Activated T-helper 17 cell treated with anti-CD3 and anti-CD28 coated beads, Interleukin-2, amount 50 U/mL, for 72 hours (primary cell): ENCODE data around the gene TPSG1. TPM values are rescaled to one million over a fixed set of nuclear protein-coding genes. Genes with fewer than 3 reads are reported as not detected.
"Not testable (repeated sequence)": the region's sequence is repeated elsewhere in the genome, so short reads cannot be mapped to it uniquely, and the experiment has no call there.

ENCODE experiments used
- ATAC-seq: fragments of 150-1000 bp; cut with Tn5 transposase; replicated peaks from 2 replicates; pipeline ENCODE4 v1.10.0; 2021; ENCODE audit warnings: mild to moderate bottlenecking, moderate library complexity
- H3K27ac Mint-ChIP-seq: one replicate; pipeline ENCODE4 v1.8.0; 2022; ENCODE audit warnings: mixed read lengths
- H3K27me3 Mint-ChIP-seq: one replicate; pipeline ENCODE4 v1.8.0; 2022; ENCODE audit warnings: mixed read lengths
- H3K36me3 Mint-ChIP-seq: one replicate; pipeline ENCODE4 v1.8.0; 2022; ENCODE audit warnings: low read depth, mild to moderate bottlenecking, mixed read lengths
- H3K4me1 Mint-ChIP-seq: one replicate; pipeline ENCODE4 v1.8.0; 2022; ENCODE audit warnings: mixed read lengths
- H3K4me3 Mint-ChIP-seq: one replicate; pipeline ENCODE4 v1.8.0; 2022; ENCODE audit warnings: mild to moderate bottlenecking, mixed read lengths
- H3K9me3 Mint-ChIP-seq: one replicate; pipeline ENCODE4 v1.8.0; 2022; ENCODE audit warnings: mixed read lengths
- total RNA-seq, 2 donors: library from RNA; stranded (reverse); gene quantifications; one replicate each; pipeline ENCODE4 v1.2.3, GENCODE V29; 2022

The TPSG1 gene
- not detected for total RNA-seq

GRCh38 chr16:1225051-1225451 is at the start of gene TPSG1:
TSS of gene TPSG1 (minus strand) at chr16:1225268. CDS start at chr16:1225252, 16 bp downstream.
- no peak for ATAC-seq
- Mint-ChIP-seq H3K27me3 (no peaks in the 10 kb centered on the region), H3K4me3 (no peak within 1 kb of the TSS), H3K9me3 (no peaks in the 10 kb centered on the region), H3K36me3 (no peaks in the 10 kb centered on the region), H3K4me1 (peaks cover 5% of the 10 kb centered on the region), H3K27ac (no peak within 1 kb of the TSS)

GRCh38 chr16:1274767-1275166 is 49.7 kb upstream of the TPSG1 start:
- no peak for ATAC-seq
- Mint-ChIP-seq H3K9me3 (no peaks in the 10 kb centered on the region), H3K36me3 (no peaks in the 10 kb centered on the region), H3K4me3 (no peak overlapping the region), H3K4me1 (no peaks in the 10 kb centered on the region), H3K27ac (no peak overlapping the region), H3K27me3 (peaks cover 20% of the 10 kb centered on the region)

GRCh38 chr16:1273816-1274215 is 48.7 kb upstream of the TPSG1 start:
- no peaks in the 10 kb centered on the region for H3K4me1 Mint-ChIP-seq
- peaks cover 20% of the 10 kb centered on the region for H3K27me3 Mint-ChIP-seq
- no peaks in the 10 kb centered on the region for H3K36me3 Mint-ChIP-seq
- no peak overlapping the region for H3K27ac Mint-ChIP-seq
- no peaks in the 10 kb centered on the region for H3K9me3 Mint-ChIP-seq
- no peak overlapping the region for H3K4me3 Mint-ChIP-seq
- no peak for ATAC-seq

- Mint-ChIP-seq H3K36me3 (no peaks in the 10 kb centered on the region), H3K27ac (no peak overlapping the region), H3K9me3 (no peaks in the 10 kb centered on the region), H3K27me3 (peaks cover 18% of the 10 kb centered on the region), H3K4me1 (no peaks in the 10 kb centered on the region), H3K4me3 (no peak overlapping the region)
- no peak for ATAC-seq
These were observed 47.6 kb upstream of the TPSG1 start for GRCh38 chr16:1272453-1273198.

- ATAC-seq, H3K27ac Mint-ChIP-seq, H3K4me1 Mint-ChIP-seq, H3K36me3 Mint-ChIP-seq, H3K4me3 Mint-ChIP-seq, H3K9me3 Mint-ChIP-seq: not testable (repeated sequence)
- peaks cover 17% of the 10 kb centered on the region for H3K27me3 Mint-ChIP-seq
These were observed 46.8 kb upstream of the TPSG1 start for GRCh38 chr16:1271724-1272413.

- peaks cover 17% of the 10 kb centered on the region for H3K27me3 Mint-ChIP-seq
- H3K4me1 Mint-ChIP-seq, result no peaks in the 10 kb centered on the region
- no peak overlapping the region for H3K27ac Mint-ChIP-seq
- no peak overlapping the region for H3K4me3 Mint-ChIP-seq
- ATAC-seq, result no peak
- no peaks in the 10 kb centered on the region for H3K36me3 Mint-ChIP-seq
- H3K9me3 Mint-ChIP-seq, result no peaks in the 10 kb centered on the region
These were observed 46.3 kb upstream of the TPSG1 start for GRCh38 chr16:1271380-1271723.

GRCh38 chr16:1269418-1269817 is 44.4 kb upstream of the TPSG1 start:
- H3K27ac Mint-ChIP-seq, H3K4me1 Mint-ChIP-seq, H3K36me3 Mint-ChIP-seq, H3K9me3 Mint-ChIP-seq, ATAC-seq, H3K27me3 Mint-ChIP-seq, H3K4me3 Mint-ChIP-seq: not testable (repeated sequence)

GRCh38 chr16:1265826-1266225 is 40.8 kb upstream of the TPSG1 start:
- Mint-ChIP-seq H3K4me1 (peaks cover 4% of the 10 kb centered on the region), H3K27me3 (peaks cover under 1% of the 10 kb centered on the region), H3K36me3 (no peaks in the 10 kb centered on the region), H3K4me3 (no peak overlapping the region), H3K27ac (no peak overlapping the region), H3K9me3 (peaks cover 7% of the 10 kb centered on the region)
- ATAC-seq, result no peak

- peaks cover 4% of the 10 kb centered on the region for H3K4me1 Mint-ChIP-seq
- no peak for ATAC-seq
- H3K27ac Mint-ChIP-seq, result no peak overlapping the region
- peaks cover 7% of the 10 kb centered on the region for H3K27me3 Mint-ChIP-seq
- peaks cover 7% of the 10 kb centered on the region for H3K9me3 Mint-ChIP-seq
- H3K4me3 Mint-ChIP-seq, result no peak overlapping the region
- H3K36me3 Mint-ChIP-seq, result no peaks in the 10 kb centered on the region
These were observed 40.1 kb upstream of the TPSG1 start for GRCh38 chr16:1265090-1265630.

- no peak overlapping the region for H3K4me3 Mint-ChIP-seq
- ATAC-seq, result no peak
These were observed 39.4 kb upstream of the TPSG1 start for GRCh38 chr16:1264345-1265089.

GRCh38 chr16:1263591-1264344 is 38.7 kb upstream of the TPSG1 start:
- H3K27ac Mint-ChIP-seq, result no peak overlapping the region
- H3K27me3 Mint-ChIP-seq, result peaks cover 14% of the 10 kb centered on the region
- peaks cover 4% of the 10 kb centered on the region for H3K4me1 Mint-ChIP-seq
- no peaks in the 10 kb centered on the region for H3K36me3 Mint-ChIP-seq
- peaks cover 7% of the 10 kb centered on the region for H3K9me3 Mint-ChIP-seq
- no peak for ATAC-seq
- H3K4me3 Mint-ChIP-seq, result no peak overlapping the region

More at GRCh38 chr16:1264345-1265089, 39.4 kb upstream of the TPSG1 start:
- Mint-ChIP-seq H3K27me3 (peaks cover 10% of the 10 kb centered on the region), H3K4me1 (peaks cover 4% of the 10 kb centered on the region), H3K36me3 (no peaks in the 10 kb centered on the region), H3K27ac (no peak overlapping the region), H3K9me3 (peaks cover 7% of the 10 kb centered on the region)

- Mint-ChIP-seq H3K27ac (no peak overlapping the region), H3K4me3 (no peak overlapping the region), H3K36me3 (no peaks in the 10 kb centered on the region), H3K27me3 (peaks cover 14% of the 10 kb centered on the region), H3K4me1 (peaks cover 4% of the 10 kb centered on the region), H3K9me3 (peaks cover 7% of the 10 kb centered on the region)
- no peak for ATAC-seq
These were observed 37.8 kb upstream of the TPSG1 start for GRCh38 chr16:1262846-1263221.

GRCh38 chr16:1262210-1262845 is 37.3 kb upstream of the TPSG1 start:
- H3K27ac Mint-ChIP-seq, result no peak overlapping the region
- ATAC-seq, result no peak

More at GRCh38 chr16:1262210-1262845, 37.3 kb upstream of the TPSG1 start:
- H3K27me3 Mint-ChIP-seq, result peaks cover 14% of the 10 kb centered on the region
- H3K4me1 Mint-ChIP-seq, result peaks cover 4% of the 10 kb centered on the region
- H3K9me3 Mint-ChIP-seq, result peaks cover 7% of the 10 kb centered on the region
- no peak overlapping the region for H3K4me3 Mint-ChIP-seq
- no peaks in the 10 kb centered on the region for H3K36me3 Mint-ChIP-seq
